ENCODE results near the gene SOD1.
"Not testable (repeated sequence)": the region's sequence is repeated elsewhere in the genome, so short reads cannot be mapped to it uniquely, and the experiment has no call there.

Gene SOD1

DNA sequence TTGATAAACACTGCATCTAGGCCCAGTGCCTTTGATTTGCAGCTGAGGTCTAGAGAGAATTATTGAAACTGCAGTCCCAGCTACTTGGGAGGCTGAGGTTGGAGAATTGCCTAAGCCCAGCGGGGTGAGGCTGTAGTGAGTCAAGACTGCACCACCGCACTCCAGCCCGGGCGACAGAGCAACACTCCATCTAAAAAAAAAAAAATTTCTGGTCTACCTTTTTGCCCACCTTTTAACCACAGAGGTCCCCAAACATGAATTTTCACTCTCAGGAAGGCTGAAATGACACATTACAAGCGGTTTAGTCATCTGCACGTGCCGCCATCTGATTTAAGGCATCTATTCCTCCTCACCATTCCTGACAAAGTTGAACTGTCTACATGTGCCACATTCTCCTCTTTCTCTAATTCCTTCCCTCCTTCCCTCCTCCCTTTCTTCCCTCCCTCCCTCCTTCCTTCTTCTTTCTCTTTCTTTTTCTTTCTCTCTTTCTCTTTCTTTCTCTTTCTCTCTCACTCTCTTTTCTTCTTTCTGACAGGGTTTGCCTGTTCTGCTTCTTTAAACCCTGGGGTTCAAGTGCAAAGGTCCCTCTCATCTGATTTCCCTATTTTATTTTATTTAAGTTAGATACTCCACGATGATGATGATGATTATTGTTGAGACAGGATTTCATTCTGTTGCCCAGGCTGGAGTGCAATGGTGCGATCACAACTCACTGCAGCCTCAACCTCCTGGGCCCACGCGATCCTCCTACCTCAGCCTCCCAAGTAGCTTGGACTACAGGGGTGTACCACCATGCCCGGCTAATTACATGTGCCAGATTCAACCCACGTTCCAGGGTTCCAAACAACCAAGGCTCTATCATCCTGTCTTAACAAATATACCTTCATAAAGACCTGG is 3.0 kb upstream of the SOD1 start:
- DNase-seq: no peak

DNA sequence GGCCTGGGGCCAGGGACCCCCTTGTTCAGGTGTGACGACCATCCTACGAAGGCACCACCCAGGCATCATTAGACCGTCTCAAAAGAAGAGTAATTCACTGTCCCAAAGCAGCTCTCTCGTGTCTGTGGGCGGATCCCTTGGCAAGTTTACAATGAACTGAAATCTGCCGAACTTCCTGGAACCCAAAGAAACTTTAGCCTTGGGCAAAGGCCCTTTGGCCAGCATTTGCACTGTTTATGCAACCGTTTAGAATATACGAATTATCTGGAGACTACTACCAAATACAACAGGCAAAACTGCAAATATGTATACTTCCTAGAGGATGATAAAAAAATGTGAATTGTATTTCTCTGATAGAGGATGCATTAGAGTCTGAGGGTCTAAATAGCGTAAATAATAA is 1.4 kb upstream of the SOD1 start:
- no peak for DNase-seq

DNA sequence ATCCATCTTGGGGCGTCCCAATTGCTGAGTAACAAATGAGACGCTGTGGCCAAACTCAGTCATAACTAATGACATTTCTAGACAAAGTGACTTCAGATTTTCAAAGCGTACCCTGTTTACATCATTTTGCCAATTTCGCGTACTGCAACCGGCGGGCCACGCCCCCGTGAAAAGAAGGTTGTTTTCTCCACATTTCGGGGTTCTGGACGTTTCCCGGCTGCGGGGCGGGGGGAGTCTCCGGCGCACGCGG is 282 bp upstream of the SOD1 start:
- DNase-seq: no peak

DNA sequence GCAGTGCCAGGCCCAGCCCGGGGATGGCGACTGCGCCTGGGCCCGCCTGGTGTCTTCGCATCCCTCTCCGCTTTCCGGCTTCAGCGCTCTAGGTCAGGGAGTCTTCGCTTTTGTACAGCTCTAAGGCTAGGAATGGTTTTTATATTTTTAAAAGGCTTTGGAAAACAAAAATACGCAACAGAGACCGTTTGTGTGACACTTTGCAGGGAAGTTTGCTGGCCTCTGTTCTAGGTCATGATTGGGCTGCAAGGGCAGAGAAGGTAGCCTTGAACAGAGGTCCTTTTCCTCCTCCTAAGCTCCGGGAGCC is 719 bp downstream of the SOD1 start:
- no peak for DNase-seq

DNA sequence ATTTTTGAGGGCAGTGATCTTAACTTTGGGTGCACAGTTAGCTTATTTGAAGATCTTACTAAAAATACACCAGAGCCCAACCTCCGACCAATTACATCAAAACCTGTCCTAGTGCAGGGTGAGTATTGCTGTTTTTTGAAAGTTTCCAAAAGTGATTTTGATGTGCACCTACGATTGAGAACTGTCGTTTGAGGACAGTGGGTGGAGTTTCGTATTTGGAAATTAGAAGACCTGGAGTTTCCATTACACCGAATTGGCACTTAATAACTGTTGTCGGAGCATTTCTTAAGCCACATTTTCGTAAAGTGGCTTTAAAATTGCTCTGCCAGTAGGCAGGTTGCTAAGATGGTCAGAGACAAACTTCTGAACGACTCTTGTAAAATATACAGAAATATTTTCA is 1.1 kb downstream of the SOD1 start:
- DNase-seq: no peak

DNA sequence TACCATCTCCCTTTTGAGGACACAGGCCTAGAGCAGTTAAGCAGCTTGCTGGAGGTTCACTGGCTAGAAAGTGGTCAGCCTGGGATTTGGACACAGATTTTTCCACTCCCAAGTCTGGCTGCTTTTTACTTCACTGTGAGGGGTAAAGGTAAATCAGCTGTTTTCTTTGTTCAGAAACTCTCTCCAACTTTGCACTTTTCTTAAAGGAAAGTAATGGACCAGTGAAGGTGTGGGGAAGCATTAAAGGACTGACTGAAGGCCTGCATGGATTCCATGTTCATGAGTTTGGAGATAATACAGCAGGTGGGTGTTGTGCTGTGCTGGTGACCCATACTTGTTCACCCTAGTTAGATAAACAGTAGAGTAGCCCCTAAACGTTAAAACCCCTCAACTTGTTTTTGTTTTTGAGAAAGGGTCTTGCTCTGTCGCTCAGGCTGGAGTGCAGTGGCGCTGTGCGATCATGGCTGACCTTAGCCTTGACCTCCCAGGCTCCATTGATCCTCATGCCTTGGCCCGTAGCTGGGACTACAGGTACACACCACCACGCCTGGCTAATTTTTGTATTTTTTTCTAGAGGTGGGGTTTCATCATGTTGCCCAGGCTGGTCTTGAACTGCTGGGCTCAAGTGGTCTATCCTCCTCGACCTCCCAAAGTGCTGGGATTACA is 4.2 kb downstream of the SOD1 start:
- no peak for DNase-seq

DNA sequence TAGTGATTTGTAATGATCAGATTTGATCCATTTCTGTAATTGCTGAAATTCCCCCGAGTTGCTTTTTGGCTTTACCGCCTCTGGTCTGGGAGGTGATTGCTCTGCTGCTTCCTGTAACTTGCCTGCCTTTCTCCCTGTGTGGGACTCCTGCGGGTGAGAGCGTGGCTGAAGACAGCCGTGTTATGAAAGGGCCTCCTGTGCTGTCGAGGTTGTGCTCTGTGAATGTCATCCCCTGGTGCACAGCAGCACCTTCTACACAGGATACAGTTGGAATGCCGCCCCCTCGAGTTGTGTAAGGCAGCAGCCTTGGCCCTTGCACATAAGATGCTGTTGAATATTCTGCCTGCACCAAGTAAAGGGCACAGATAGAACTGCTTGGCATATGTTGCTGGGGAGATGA is 5.9 kb downstream of the SOD1 start:
- no peak for DNase-seq

DNA sequence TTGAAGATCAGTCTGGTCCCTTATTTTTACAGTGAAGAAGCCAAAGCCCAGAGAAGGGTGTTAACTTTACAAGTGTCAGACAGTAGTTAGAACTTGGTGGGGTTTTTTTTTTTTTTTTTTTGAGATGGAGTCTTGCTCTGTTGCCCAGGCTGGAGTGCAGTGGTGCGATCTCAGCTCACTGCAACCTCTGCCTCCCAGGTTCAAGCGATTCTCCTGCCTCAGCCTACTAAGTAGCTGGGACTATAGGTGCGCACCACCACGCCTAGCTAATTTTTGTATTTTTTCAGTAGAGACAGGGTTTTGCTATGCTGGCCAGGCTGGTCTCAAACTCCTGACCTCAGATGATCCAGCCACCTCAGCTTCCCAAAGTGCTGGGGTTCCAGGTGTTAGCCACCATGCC is 6.4 kb downstream of the SOD1 start:
- not testable (repeated sequence) for DNase-seq

DNA sequence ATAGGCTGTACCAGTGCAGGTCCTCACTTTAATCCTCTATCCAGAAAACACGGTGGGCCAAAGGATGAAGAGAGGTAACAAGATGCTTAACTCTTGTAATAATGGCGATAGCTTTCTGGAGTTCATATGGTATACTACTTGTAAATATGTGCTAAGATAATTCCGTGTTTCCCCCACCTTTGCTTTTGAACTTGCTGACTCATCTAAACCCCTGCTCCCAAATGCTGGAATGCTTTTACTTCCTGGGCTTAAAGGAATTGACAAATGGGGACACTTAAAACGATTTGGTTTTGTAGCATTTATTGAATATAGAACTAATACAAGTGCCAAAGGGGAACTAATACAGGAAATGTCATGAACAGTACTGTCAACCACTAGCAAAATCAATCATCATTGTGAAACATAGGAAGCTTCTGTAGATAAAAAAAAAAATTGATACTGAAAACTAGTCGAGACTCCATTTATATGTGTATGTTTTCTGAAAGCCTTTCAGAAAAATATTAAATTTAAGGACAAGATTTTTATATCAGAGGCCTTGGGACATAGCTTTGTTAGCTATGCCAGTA is 7.0 kb downstream of the SOD1 start:
- DNase-seq: no peak

DNA sequence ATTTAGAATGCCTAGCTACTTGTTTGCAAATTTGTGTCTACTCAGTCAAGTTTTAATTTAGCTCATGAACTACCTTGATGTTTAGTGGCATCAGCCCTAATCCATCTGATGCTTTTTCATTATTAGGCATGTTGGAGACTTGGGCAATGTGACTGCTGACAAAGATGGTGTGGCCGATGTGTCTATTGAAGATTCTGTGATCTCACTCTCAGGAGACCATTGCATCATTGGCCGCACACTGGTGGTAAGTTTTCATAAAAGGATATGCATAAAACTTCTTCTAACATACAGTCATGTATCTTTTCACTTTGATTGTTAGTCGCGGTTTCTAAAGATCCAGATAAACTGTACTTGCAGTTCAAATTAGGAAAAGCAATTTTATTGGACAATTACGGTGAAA is 7.6 kb downstream of the SOD1 start:
- DNase-seq: no peak

DNA sequence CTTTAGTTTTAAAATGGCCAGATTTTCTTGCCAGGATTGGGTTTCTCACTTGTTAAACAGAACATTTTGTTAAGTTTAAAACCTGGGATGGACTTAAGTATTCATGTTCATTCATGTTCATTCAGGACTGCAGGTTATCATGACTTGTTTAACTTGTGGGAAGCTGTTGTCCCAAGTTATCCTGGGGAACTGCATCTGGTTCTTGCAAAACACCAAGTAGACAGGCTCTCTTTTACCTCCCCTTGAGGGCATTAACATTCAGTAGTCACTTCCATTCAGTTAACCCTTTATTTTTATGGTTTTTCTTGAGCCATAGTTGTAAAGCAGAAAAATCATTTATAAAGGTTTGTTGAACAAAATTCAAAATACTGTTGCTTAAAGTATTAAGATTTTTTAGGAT is 8.1 kb downstream of the SOD1 start:
- no peak for DNase-seq

DNA sequence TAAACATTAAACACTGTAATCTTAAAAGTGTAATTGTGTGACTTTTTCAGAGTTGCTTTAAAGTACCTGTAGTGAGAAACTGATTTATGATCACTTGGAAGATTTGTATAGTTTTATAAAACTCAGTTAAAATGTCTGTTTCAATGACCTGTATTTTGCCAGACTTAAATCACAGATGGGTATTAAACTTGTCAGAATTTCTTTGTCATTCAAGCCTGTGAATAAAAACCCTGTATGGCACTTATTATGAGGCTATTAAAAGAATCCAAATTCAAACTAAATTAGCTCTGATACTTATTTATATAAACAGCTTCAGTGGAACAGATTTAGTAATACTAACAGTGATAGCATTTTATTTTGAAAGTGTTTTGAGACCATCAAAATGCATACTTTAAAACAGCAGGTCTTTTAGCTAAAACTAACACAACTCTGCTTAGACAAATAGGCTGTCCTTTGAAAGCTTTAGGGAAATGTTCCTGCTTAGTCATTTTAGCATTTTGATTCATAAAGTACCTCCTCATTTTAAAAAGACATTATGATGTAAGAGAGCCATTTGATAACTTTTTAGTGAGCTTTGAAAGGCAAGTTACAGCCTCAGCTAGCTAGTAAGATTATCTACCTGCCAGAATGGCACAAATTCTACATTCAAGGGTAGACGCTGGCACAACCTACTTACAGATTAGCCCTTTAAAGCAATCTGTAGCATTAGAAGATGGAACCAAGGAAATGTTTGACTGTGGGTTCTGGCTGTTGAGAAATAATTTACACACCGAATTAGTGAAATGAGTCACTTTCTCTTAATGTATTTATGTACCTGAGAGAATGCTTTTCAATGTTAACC is 9.4 kb downstream of the SOD1 start:
- no peak for DNase-seq

DNA sequence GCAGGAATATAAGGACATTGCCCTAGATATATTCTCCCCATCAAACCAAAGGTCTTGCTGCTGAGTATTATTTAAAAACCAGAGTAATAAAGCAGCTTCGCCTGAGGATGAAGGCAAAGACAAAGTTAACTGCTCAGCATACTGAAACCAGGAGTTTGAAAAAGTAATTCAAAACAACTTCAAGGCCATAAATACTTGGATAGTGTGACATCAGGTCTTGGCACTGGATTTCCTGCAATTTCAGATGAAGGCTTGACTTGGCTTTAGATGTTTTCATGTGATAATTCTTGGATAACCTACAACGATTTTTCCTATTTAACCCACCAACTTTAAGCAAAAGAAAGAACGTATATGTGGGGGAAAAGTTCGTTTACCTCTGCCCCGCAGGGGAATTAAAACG is 10.6 kb downstream of the SOD1 start:
- DNase-seq: no peak

DNA sequence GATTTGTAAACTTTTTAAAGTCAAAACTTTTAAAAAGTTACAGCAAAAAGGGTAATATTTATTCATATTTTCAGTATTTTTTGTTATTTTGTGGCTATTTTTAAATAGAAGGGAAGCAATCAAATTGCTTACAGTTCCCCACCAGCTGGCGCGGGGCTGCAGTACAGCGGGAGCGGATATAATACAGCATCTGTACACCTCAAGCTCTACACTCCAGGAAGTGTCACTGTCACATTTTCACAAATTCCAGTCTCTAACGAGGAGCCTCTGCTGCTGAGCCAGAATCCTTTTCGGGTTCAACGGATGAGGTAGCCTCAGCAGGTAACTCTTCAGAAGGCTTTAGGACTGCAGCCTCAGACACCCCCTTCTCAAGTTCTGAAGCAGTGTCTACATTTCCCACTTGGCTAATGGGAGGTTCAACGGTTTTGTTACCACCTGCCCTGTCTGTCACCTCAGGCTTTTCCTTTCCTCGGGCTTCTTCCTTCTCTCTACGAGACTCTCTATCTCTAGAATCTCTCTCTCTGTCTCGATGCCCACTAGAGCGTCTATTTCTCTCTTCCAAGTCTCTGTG is 11.7 kb downstream of the SOD1 start:
- no peak for DNase-seq

DNA sequence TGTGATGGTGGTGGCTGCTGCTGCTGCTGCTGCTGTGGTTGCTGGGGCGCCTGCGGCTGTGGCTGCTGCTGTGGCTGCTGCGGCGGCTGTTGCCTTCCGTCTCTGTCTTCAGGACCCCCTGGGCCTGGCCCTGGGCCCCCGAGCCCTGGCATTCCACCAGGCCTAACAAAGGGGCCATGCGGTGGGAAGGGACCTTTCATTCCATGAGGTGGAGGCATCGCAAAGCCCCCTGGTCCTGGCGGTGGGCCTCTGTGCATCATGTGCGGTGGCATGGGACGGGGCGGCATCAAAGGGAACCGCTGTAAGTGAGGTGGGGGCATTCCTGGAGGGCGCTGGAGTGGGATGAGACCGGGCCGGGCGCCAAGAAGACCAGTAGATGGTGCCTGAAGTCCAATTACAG is 12.4 kb downstream of the SOD1 start:
- DNase-seq: no peak

DNA sequence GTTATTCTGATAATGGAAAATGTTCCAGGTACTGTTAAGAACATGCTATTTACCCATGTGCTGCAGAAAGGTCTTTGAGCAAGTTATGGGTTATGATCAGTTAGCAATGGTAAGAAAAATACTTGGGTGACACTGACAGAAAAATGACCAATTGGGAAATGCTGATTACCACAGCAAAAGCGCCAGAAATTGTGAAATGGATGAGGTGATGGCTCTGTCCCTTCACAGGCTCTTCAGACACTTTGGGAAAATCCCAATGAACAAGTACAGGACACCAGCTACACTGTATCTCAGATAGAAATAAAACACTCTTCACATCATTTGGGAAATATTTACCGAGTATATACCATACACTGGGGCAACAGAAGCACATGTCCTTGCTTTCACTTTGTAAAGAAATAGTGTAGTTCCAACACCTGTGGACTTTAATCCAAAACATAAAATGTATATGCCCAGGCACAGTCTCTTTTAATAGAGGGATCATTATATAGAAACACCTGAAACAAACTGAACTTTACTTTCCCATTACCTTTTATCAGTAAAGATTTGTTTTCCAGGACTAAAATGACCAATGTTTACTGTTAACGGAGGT is 13.9 kb downstream of the SOD1 start:
- DNase-seq: no peak

DNA sequence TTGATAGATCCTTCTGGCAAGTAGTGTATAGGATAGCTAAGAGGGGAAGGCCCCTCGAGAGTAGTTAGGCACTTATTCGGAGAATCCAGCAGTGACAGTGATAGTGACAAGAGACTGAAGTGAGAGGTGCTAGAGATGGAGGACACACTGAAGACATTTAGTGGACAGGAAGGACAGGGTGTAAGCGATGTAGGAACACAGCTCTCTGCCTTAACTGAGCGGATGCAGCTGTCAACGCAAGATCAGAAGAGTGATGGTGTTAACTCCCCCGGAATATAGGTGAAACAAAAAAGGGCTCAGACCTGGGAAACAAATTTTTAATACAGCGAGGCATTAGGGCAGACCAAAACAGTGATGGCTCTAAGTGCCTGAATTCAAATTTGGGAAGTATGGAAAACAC is 15.8 kb downstream of the SOD1 start:
- no peak for DNase-seq

DNA sequence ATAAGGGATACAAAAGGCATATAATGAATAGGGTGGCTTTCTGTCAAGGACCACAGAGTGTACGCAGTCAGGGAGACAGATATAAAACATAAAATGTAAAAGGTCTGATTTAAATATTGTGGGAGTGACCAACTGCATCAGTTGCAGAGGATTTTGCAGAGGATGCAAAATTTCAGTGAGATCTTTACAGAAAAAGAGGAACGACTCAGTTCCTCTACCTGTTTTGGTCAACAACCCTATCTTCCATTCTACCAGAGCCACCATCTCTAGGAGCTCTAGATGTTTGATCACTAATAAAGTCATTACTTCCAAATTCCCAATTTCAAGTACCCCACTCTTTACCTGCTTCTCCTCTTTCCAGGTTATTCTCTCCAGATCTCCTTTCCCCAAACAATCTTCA is 16.5 kb downstream of the SOD1 start:
- no peak for DNase-seq

DNA sequence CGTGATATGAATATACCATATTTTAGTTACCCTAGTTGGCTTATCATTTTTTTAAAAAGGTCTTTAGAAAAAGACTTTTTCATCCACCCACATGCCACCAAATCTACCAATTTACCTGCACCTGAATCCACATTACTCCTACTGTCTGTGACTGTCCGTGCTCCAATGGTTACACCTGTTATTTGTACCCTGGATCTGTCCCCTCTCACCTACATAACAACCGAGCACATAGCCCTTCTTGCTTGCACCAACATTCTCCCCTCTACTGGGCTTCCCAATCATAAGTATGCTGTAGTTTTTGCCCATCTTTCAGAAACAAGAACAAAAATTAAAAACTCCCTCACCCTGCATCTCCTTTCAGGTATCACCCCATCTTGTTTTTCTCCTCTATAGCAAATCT is 17.6 kb downstream of the SOD1 start:
- no peak for DNase-seq

DNA sequence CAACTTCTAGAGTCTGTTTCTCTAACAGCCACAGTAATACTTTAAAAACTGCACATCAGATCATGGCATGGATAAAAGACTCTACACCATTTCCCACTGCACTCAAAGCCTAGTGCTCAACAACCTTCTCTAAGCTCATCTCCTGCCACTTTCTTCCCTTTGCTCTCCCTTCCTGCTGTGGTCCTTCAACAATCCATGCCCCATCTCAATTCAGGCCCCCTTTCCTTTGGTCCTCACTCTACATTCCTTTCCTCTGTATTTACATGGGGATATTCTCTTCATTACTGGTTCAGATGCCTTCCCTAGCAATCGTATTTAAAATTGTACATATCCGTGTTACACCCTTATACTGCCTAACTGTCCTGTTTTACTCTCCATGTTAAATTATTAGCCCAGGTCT is 19.0 kb downstream of the SOD1 start:
- no peak for DNase-seq

DNA sequence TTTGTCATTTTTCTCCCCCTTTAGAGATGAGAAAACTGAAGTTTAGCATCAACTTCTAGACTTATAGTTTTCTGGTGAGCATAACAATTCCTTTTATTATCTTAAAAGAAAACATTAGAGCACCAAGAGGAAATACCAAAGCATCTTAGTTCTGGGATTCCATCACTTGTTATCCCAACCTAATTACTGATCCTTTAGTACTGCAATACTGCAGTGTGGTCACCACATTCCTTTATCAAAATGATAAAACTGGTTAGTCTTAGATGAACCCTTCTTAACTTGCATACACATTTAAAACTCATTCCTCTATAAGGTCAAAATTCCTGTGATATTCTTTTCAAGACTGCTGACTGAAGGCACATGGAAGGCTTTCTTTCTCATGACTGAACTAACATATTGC is 23.1 kb downstream of the SOD1 start:
- no peak for DNase-seq

DNA sequence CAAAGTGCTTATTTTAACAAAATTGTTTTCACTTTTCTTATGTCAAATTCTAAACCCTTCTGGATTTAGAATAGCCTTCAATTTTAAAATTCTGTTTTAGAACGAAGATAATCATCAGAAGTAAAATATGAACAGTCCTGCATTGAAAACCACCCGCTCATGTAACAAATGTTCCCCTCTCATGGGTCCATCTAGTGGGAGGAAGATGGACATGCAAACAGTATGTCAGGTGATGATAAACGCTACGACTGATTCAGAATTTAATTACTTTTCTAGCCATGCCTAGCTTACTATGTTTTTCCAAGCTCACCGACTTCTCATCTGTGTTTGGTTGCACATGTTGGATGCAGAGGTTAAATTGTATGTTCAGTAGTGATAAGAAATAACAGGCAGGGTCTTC is 23.5 kb downstream of the SOD1 start:
- no peak for DNase-seq

DNA sequence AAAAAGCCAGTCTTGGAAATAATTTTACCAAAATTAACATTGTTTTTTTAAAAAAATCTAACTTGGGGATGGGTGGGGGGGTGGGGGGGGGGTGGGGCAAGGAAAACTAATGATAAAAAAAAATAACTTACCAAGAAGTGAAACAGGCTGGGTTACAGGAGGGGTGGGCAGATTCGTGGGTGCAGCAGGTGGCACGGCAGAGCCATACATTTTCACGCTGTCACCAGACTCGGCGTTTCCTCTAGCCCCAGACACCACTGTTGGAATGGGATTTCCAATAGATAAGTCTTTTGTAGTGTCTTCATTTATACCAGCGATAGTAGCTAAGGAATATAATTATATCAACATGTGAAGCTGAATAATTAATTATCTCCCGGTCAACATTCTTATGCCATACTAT is 25.4 kb downstream of the SOD1 start:
- no peak for DNase-seq
